ENCODE results near the gene IL12A.

GRCh38 chr3:159982442-159982974 lies 6.1 kb upstream of the IL12A start:
- no peak for TF ChIP-seq CTCF (IDR thresholded peaks at IDR 0.05)
- TF ChIP-seq POLR2AphosphoS5 (IDR thresholded peaks at IDR 0.05): no peak
- TF ChIP-seq POLR2A (IDR thresholded peaks at IDR 0.05): no peak

Data from gastroesophageal sphincter (tissue), 3 donors.